ENCODE data around the gene ATAD3A. TPM values are rescaled to one million over a fixed set of nuclear protein-coding genes. Genes with fewer than 3 reads are reported as not detected.
A peak's percentile ranks its signal among the peaks of the same experiment; 100 is the strongest.

Gene ATAD3A
- total RNA-seq, 1 experiment from 2014 or later = 71.2 TPM

- TF ChIP-seq, protein P1, sequence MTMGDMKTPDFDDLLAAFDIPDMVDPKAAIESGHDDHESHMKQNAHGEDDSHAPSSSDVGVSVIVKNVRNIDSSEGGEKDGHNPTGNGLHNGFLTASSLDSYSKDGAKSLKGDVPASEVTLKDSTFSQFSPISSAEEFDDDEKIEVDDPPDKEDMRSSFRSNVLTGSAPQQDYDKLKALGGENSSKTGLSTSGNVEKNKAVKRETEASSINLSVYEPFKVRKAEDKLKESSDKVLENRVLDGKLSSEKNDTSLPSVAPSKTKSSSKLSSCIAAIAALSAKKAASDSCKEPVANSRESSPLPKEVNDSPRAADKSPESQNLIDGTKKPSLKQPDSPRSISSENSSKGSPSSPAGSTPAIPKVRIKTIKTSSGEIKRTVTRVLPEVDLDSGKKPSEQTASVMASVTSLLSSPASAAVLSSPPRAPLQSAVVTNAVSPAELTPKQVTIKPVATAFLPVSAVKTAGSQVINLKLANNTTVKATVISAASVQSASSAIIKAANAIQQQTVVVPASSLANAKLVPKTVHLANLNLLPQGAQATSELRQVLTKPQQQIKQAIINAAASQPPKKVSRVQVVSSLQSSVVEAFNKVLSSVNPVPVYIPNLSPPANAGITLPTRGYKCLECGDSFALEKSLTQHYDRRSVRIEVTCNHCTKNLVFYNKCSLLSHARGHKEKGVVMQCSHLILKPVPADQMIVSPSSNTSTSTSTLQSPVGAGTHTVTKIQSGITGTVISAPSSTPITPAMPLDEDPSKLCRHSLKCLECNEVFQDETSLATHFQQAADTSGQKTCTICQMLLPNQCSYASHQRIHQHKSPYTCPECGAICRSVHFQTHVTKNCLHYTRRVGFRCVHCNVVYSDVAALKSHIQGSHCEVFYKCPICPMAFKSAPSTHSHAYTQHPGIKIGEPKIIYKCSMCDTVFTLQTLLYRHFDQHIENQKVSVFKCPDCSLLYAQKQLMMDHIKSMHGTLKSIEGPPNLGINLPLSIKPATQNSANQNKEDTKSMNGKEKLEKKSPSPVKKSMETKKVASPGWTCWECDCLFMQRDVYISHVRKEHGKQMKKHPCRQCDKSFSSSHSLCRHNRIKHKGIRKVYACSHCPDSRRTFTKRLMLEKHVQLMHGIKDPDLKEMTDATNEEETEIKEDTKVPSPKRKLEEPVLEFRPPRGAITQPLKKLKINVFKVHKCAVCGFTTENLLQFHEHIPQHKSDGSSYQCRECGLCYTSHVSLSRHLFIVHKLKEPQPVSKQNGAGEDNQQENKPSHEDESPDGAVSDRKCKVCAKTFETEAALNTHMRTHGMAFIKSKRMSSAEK (CRISPR knock-in tag; IDR thresholded peaks at IDR 0.05; ENCODE audit: borderline replicate concordance) = no peak
Measured at GRCh38 chr1:1538334-1538733, 26.4 kb downstream of the ATAD3A start (continued).

DNA sequence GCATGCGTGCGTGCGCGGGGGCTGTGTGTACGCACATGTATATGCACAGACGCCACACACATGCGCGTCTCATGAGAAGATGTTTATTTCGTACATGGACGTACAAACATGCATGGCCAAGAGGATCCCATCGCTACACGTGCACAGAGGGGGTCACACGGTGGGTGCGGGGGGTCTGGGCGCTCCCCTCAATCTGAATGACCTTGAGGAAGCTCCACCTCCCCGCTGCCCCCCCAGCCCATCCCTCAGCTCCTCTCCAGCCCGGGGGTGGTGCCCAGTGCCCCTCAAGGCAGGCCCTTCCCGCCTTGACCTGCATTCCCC lies 27.0 kb downstream of the ATAD3A start:
- peaks cover 3% of the 10 kb centered on the region; the same call in 1 of the 2 replicates for H3K4me1 Mint-ChIP-seq
- no peak for ATAC-seq
- DNase-seq (ENCODE audit: low spot score) = no peak
- peaks cover 10% of the 10 kb centered on the region; the same call in 1 of the 2 replicates for H3K36me3 Mint-ChIP-seq
- POLR2A ChIA-PET = no interaction called here
- CTCF ChIA-PET = interaction anchor here (0.6 to 1.6 kb wide), 4 partner anchors 12 to 249 kb away, joined by 3 to 11 read pairs (median 4); no protein-coding TSS in a partner anchor
- H3K27me3 Mint-ChIP-seq (ENCODE audit: low read depth) = no peaks in the 10 kb centered on the region
- no peaks in the 10 kb centered on the region for H3K9me3 Mint-ChIP-seq
- peak overlapping the region; percentile 71 for H3K4me3 Mint-ChIP-seq
- peak overlapping the region; percentile 88 for H3K27ac Mint-ChIP-seq
- TF ChIP-seq, protein P2, sequence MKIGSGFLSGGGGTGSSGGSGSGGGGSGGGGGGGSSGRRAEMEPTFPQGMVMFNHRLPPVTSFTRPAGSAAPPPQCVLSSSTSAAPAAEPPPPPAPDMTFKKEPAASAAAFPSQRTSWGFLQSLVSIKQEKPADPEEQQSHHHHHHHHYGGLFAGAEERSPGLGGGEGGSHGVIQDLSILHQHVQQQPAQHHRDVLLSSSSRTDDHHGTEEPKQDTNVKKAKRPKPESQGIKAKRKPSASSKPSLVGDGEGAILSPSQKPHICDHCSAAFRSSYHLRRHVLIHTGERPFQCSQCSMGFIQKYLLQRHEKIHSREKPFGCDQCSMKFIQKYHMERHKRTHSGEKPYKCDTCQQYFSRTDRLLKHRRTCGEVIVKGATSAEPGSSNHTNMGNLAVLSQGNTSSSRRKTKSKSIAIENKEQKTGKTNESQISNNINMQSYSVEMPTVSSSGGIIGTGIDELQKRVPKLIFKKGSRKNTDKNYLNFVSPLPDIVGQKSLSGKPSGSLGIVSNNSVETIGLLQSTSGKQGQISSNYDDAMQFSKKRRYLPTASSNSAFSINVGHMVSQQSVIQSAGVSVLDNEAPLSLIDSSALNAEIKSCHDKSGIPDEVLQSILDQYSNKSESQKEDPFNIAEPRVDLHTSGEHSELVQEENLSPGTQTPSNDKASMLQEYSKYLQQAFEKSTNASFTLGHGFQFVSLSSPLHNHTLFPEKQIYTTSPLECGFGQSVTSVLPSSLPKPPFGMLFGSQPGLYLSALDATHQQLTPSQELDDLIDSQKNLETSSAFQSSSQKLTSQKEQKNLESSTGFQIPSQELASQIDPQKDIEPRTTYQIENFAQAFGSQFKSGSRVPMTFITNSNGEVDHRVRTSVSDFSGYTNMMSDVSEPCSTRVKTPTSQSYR (CRISPR knock-in tag; IDR thresholded peaks at IDR 0.05) = no peak
- TF ChIP-seq, protein P3, sequence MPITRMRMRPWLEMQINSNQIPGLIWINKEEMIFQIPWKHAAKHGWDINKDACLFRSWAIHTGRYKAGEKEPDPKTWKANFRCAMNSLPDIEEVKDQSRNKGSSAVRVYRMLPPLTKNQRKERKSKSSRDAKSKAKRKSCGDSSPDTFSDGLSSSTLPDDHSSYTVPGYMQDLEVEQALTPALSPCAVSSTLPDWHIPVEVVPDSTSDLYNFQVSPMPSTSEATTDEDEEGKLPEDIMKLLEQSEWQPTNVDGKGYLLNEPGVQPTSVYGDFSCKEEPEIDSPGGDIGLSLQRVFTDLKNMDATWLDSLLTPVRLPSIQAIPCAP (CRISPR knock-in tag; IDR thresholded peaks at IDR 0.05) = no peak
- TF ChIP-seq ZNF219 (CRISPR knock-in tag; IDR thresholded peaks at IDR 0.05; ENCODE audit: borderline replicate concordance) (no peak), JUN (CRISPR knock-in tag; IDR thresholded peaks at IDR 0.05) (no peak), FOXP4 (CRISPR knock-in tag; IDR thresholded peaks at IDR 0.05) (no peak), USF2 (CRISPR knock-in tag; IDR thresholded peaks at IDR 0.05) (no peak), ZNF317 (CRISPR knock-in tag; IDR thresholded peaks at IDR 0.05; ENCODE audit: borderline replicate concordance, low read depth) (no peak), NFE2L1 (CRISPR knock-in tag; IDR thresholded peaks at IDR 0.05) (no peak), GABPB1 (CRISPR knock-in tag; IDR thresholded peaks at IDR 0.05) (no peak), CREB1 (CRISPR knock-in tag; IDR thresholded peaks at IDR 0.05) (no peak), GTF2I (CRISPR knock-in tag; conservative IDR thresholded peaks at IDR 0.05) (no peak), CBFB (CRISPR knock-in tag; IDR thresholded peaks at IDR 0.05; ENCODE audit: low read depth) (no peak), ATF2 (CRISPR knock-in tag; IDR thresholded peaks at IDR 0.05; ENCODE audit: borderline replicate concordance, low read depth) (no peak), NR1H2 (CRISPR knock-in tag; IDR thresholded peaks at IDR 0.05) (no peak), CREM (CRISPR knock-in tag; IDR thresholded peaks at IDR 0.05) (no peak)
